Stimulated activated CD8-positive, alpha-beta memory T cell treated with anti-CD3 and anti-CD28 coated beads, Interleukin-12 subunit alpha, Interleukin-12 subunit beta, amount 100 ng/mL, for 24 hours (primary cell): Measurements from ENCODE around the gene GPA33.
"Not testable (repeated sequence)": the region's sequence is repeated elsewhere in the genome, so short reads cannot be mapped to it uniquely, and the experiment has no call there.

ENCODE experiments used
- DNase-seq: peaks from one replicate; pipeline ENCODE4 v3.0.0-alpha.2; 2020; ENCODE audit errors: extremely low read depth

Gene GPA33

GRCh38 chr1:167056529-167057231 is 33.5 kb downstream of the GPA33 start:
- DNase-seq: no peak

DNA sequence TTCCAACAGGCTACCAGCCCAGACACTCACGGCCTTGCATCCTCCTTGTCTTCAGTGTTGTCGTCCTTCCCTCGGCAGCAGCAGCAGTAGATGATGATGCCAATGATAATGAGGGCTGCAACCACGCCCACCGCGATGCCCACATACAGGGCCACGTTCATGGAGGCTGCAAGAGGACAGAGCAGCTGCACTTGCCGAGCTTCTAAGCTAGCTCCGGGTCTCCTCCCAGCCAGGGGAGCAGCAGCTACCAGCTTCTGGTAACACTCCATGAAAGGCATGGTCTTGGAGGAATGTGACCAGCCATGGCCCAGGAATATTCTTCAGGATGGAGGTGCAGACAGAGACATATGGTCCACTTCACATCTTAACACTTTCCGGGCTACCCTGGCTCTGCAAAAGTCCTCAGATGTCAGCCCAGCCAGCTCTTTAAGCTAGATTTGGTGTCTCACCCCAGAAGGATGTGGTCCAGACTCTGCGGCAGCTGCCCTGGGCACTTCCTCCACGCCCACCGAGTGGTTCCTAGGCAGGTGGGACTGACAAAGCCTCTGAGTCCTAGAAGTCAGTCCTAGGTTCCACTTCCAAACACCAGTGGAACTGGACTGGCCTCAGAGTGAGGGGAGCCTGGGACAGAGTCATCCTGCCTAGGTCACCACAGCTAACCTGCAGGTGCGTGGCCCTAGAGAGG is 35.1 kb downstream of the GPA33 start:
- DNase-seq: no peak

DNA sequence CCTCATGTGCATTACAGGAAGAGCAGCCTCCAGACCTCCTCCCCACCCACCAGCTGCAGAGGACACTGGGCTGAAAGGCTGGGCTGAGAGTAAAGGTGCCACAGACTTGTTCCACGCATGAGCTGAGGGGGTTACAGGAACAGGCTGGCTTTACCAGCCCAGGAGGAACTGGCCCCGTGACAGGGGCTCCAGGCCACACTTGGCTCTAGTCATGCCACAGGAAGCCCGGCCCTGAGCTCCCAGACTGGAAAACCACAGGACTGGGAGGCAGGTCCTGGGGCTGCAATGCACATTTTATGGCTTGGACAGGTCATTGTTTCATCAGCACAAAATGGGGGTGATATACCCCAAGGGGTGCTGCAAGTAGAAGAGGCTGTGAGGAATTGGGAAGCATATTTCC is 35.6 kb downstream of the GPA33 start:
- DNase-seq: no peak

DNA sequence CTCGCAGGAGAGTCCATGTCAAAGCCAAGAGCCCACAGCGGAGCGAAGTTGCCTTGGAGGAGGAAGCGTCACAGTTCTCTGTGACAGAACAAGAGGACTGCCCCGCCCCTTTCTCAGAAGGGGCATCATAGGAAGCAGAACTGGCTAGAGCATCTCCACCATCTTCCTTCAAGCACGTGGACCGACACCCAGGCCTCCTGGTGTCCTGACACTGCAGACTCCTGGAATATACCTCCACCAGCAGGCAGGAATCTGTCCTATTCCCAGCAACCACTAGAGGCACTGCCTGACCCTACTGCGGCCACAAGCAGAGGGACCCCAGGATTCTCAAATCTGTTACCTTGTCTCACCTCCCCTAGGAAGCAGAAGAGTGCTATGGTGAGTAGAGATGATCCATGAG is 37.8 kb downstream of the GPA33 start:
- no peak for DNase-seq

DNA sequence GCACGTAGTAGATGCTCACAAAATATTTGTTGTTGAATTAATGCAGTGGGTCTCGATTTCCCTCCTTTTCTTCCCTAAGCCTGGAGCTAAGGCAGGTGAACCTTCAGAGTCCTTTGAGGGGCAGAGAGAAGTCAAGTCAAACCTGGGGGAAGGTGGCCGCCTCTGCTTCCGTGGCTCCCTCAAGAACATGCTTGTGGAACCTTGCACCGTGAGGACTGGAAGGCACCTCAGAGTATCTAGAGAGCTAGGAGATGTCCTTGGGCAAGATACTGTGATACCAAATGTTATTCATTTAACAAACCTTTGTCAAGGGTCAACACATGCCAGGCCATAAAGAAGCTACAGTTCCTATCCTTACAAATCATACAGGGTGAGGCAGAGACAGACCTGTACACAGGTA is 38.3 kb downstream of the GPA33 start:
- DNase-seq: no peak

GRCh38 chr1:167043752-167044488 is 46.3 kb downstream of the GPA33 start:
- peak; percentile 34 for DNase-seq

DNA sequence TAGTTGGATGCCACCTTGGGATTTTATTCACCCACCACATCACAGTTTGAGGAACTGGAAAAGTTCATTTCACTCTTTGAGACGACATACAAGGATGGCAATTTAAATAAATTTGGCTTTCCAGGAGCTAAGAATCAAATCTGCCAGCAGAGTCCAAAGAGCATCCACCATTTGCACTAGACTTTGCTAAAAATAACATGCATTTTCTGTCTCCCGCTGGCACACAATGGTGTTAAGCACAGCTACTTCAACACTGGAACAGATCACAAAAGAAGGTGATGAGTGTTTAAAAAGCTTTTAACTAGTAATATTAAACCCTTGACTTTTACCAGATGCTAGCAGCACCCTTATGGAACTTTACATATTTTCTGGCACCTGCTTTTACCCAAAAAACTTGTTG is 56.5 kb downstream of the GPA33 start:
- DNase-seq: no peak

GRCh38 chr1:167029553-167029952 is 60.6 kb downstream of the GPA33 start:
- not testable (repeated sequence) for DNase-seq

DNA sequence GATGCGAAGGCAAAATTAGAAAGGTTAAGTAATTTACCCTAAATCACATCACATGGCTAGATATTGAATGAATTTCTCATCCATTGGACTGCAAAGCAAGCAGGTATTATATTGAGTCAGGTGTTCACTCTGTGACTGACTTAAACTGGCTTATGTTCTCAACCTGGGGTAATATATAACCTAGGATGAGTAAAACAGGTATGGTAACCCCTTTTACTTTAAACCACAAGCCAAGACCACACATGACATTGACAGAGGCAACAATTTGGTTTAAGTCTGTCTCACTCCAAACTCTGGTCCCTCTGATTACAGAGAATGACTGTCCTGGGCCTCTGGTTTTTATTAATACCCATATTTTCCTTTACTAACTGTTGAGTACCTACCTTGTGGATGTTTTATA is 67.8 kb downstream of the GPA33 start:
- DNase-seq: no peak

GRCh38 chr1:167016100-167016750 is 74.0 kb downstream of the GPA33 start:
- DNase-seq: no peak

DNA sequence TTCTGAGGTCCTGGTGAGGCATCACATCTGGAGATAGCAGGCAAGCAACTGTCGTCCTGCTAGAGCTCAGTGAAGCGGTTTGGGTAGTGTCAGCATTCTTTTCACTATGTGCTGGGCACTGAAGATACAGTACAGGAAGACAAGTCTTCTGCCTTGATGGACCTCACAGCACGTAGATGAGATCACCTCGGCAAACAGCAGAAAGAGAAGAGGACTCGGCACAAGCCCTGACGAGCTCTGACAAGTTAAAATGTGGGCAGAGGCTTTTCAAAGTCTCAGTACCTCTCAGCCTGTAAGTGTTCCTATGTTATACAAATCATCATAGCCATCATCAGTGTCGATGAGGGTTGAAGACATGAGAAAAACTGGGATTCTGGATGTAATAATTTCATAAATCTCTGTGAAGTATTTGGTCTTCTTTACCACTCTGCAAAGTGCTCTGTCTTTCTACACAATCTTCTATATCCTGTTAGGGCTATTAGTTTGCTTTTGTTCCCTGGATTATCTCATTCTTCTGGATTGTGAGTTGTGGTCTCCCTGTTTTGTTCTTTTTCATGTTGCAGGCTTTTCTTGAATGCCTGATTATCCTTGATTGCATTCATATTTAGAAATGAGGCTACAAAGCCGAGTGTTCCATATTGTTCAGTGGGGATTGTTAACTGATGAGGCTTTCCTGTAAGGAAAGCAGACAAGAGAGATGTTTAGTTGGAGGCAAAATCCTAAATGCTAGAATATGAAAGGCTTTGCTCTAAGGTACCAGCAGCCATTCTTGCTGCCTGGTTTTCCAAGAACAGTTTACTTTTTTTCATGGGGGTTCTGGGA is 76.9 kb downstream of the GPA33 start:
- no peak for DNase-seq

DNA sequence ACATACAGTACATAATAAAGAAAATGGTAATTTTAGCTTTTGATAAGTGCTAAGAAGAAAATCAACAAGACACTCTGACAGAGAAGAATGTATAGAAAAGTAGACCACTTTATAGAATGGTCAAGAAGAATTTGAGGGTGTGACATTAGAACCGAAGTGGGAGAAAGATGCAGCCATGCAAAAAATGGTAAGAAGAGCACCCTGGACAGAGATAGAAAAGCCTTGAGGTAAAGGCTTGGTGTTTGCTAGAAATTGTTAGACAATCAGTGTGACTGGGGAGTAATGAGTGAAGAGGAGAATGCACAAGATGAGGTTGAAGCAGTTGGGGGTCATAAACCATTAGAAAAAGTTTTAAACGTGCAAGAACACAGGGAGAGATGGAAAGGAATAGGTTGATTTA is 77.6 kb downstream of the GPA33 start:
- no peak for DNase-seq

DNA sequence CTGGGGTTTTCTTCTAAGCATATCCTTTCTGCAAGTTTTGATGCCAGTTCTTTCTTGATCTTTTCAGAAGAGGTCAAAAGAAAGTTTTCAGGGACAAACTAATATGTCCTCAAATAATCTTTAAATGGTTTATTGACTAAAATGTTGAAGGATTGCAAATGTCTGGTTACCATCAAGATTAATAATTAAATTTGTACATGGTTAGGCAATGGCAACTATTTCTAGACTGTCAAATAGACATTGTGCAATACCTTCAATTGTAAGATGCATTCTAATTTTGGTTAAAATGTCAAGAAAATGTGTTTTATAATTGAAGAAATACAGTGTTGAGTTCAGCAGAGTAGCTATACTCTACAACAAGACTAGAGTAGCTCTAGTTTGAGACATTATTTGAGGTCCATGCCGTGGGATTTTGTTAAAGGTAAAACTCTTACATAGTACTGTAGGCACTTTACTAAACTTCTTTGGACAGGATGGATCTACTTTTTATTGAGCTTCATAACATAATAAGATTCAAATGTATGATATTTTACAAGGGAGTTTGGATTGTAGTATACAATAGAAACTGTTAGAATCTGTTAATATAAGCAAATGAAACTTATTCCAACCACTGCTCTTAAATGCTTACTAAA is 78.5 kb downstream of the GPA33 start:
- DNase-seq: no peak

DNA sequence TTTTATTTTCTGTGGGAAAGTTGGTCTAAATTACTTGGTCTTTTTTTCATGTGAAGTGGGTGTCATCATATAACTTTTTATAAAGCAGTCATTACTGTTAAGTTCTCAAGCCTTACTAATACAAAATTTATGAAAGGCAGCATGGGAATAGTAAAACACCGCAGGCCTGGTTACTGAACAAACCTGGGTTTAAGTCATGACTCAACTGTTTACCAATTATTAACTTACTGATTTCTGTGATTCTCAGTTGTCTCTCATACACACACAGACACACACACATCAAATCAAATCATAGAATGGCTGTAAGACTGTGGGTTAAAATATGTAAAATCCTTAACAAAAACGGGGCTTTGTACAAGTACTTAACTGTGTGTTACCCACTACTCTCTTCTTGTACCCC is 86.5 kb downstream of the GPA33 start:
- no peak for DNase-seq
